Cortex of kidney (tissue), 1 donor: ENCODE results near the gene RGS12.

Experiments used
- DNase-seq: peaks from one replicate; lab custom pipeline; 2025; lab: John Stamatoyannopoulos, UW

Gene RGS12

DNA sequence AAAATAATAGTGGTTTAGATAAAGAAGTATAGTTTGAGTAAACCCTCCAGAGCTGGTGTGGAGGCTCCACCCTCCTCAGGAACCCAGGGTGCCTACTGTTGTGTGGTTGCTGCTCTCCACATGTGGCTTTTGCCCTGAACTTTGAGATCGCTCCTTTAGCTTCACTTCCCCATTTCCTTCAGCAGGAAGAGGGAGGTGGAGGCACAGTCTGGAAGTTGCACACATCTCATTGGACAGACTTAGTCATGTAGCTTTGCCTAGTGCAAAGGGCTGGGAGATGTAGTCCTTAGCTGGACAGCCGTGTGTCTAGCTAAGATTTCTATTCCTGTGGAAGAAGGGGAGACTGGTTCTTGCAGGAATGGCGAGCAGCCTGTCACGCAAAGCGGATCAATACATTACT is 37.9 kb downstream of the RGS12 start:
- no peak for DNase-seq

DNA sequence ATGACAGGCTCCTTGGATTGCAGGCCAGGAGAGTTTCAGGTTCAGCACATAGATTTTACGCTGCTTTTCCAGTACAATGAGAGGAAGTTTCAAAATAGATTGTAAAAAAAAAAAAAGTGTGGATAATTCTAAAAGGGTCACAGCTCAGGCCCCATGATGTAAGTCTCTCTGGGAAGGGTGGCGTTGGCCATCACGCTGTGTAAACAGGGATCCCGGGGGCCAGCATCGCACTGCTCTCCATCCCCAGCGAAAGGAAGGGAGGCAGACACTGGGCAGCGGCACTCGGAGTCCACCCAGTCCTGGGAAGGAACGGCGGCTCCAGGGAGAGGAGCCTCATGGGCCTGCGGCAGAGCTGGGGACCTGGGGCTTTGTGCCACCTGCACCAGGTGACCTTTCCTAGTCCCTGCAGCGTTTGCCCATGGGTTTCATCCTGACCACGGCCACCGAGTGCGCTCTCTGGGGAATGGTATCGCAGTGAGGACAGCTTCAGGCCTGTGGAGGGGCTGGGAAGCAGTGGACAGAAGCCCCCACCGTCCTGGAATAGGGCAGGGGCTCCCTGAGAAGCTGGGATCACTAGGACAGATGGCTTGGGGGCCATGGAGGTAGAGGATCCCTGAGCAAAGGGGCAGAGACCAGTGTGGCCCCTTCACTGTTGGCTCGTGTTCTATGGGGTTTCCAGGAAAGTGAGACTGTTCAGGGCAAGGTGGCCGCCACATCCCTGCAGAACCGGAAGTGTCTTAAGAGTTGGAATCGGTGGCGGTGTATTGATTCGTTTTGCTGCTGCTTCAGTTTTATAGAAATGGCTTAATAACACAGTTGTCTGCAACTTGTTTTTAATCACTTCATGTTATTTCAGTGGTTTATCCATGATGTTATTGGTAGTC is 38.9 kb downstream of the RGS12 start:
- DNase-seq = no peak

DNA sequence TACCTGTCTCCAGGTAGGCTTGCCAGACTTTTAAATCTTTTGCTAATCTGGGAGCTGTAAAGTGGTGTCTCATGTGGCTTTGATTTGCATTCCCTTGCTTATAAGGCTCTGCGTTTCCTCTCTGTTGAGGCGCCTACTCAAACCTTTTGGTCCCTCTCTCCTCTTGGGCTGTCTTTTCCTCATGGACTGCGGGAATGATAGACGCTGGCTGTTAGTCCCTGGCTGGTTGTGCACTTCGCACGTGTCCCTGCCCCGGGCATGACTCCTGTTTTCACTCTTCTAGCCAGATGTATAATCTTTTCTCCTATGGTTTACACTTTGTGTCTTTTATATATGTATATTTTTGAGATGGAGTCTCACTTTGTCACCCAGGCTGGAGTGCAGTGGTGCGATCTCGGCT is 39.7 kb downstream of the RGS12 start:
- no peak for DNase-seq

DNA sequence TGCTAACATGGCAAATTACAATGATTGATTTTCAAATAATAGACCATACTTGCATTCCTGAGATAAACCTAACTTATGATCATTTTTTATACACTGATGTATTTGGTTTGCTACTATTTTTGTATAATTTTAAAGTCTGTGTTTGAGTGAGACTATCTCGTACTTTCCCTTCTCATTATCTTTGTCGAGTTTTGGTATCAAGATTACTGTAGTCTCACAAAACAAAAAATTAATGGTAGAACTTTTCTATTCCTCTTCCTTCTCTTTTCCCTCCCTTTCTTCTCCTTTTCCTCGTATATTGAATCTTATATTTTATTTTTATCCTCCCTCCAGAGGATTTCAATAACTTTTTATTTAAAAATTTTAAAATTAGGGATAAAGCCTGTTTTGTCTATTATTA is 41.5 kb downstream of the RGS12 start:
- no peak for DNase-seq

DNA sequence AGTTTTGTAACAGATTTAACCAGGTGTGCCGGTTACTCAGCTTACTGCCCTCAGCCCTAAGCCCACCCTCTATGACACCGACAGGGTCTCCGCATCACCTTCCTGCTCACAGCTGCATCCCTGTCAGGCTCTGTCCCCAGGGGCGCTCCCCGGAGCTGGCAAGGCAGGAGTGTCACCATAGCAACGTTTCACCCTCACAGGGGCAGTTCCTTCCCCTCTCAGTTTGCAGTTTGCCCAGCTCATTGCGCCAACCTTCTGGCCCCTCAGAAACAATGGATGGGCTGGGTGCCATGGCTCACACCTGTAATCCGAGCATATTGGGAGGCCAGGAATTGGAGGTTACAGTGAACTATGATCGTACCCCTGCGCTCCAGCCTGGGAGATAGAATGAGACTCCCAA is 42.6 kb downstream of the RGS12 start:
- no peak for DNase-seq

DNA sequence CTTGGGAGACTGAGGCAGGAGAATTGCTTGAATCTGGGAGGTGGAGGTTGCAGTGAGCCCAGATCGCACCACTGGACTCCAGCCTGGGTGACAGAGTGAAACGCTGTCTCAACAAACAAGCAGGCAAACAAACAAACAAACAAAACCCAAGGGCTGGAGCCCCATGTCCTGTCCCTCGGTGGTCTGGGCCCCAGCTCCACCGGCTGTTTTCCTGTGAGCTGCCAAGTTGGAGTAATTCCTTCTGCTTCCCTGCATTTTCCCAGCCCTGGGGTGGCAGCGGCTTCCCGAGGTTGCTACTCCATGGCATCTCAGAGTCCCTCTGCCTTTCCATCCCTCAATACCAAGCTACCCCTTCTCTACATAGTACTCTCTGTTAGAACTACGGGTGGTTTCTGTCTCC is 43.2 kb downstream of the RGS12 start:
- DNase-seq = no peak

DNA sequence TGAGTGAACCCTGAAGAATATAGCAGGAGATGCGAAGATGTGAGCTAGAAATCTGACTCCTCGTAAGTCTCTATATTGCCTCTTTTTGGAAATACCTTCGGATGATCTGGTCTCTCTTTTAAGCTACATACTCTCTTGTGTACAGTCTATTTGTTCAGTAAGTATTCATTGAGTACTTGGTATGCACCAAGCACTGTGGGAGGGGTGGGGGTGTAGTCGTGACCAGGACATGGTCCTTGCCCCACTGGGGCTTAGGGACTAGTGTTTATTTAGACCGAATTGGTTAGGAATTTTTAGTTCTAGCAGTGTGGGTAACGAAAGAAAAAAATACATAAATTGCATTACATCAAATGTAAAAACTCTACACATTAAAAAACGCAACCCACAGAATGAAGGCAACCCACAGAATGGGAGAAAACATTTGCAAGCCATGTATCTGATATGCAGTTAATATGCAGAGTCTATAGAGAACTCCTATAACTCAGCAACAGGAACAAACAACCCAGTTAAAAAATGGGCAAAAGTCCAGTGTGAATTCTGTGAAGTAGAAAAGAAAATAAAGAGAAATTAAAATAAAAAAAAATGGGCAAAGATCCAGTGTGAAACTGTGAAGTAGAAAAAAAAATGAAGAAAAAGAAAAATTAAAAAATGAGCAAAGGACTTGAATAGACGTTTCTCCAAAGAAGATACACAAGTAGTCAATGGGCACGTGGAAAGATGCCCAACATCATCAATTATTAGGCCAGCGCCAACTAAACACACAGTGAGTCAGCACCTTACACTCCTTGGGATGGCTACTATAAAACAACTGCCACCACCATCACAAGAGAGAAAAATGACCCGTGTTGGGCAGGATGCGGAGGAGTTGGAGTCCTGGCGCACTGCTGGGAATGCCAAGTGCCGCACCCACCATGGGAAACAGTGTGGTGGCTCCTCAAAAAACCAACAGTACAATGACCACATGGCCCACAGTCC is 43.8 kb downstream of the RGS12 start:
- DNase-seq = no peak

DNA sequence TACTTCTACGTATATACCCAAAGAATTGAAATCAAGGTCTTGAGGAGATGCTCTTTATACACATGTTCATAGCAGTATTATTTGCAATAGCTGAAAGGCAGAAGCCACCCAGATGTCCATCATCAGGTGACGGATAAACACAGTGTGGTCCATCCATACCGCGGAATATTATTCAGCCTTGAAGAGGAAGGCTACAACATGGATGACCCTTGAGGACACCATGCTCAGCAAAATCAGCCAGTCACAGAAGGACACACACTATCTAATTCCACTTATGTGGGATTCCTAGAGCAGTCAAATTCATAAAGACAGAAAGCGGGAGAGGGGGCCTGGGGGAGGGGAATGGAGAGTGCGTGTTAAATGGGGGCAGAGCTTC is 44.5 kb downstream of the RGS12 start:
- DNase-seq = no peak

DNA sequence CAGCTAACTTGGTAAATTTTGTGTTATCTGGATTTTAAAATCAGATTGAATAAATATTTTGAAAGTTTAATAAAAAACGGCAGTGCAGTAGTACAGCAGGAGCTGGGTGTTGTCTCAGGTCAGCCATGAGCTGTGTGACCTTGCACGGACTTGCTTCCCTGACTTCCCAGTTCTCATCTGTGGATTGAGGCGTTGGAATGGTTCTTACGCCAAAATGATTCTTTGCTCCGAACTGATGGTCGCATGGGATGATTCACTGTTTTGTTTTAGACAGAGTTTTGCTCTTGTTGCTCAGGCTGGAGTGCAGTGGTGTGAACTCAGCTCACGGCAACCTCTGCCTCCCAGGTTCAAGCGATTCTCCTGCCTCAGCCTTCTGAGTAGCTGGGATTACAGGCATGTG is 45.0 kb downstream of the RGS12 start:
- DNase-seq = no peak

DNA sequence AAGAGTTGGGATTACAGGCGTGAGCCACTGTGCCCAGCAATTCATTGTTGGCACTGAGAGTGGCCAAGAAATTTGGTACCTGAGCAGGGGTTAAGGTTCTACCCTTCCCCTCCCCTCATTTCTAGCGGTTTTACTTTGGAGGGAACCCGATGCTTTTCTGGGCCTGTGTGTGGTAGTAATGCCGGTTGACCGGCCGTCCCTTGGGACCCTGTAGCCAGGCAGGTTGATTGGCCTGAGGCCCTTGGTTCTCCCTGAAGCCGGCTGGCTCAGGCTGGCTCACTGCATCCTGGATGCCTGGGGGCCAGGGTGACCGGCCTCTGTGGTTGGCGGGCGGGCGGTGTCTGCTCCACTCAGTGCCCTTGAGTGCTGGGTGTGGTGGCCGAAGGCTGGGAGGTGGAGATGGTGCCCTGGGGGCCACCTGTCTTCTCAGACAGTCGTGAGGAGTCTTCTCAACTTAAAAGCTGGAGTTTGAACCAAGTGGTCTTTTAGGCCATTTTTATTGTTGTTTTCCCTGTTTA is 45.6 kb downstream of the RGS12 start:
- DNase-seq = no peak

DNA sequence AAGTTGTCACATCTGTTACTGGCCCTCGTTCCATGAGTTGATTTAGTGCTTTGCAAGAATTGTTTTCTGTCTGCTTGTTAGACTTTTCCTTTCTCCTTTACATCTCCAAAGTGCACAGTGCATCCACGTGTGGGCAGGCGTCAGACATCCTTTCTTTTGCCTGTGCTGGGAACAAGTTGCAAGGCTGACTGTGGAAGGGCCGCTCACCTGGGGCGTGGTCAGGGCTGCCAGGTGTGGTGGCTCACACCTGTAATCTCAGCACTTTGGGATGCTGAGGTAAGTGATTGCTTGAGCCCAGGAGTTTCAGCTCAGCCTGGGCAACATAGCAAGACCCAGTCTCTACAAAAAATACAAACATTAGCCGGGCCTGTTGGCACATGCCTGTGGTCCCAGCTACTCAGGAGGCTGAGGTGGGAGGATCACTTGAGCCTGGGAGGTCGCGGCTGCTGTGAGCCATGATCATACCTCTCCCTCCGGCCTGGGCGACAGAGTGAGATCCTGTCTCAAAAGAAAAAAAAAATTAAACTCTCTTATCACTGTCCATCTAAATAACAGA is 46.2 kb downstream of the RGS12 start:
- DNase-seq = no peak

DNA sequence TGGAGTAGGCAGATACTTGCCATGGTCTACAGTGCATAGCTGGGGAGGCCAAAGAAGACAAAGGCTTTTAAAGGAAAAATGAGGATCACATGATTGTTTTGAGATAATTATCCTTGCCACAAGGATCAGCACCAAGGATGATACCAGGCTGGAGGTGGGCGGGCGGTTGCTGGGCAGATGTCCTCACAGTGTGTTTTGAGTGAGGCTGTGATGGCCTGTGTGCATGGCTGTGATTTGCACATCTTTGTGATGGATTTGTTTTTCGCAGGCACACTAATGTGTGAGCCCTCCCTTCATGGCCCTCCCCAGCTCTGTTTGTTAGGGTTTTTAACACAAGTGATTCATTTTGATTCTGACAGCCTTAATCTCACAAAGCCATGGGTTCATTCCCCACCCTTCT is 46.8 kb downstream of the RGS12 start:
- no peak for DNase-seq

DNA sequence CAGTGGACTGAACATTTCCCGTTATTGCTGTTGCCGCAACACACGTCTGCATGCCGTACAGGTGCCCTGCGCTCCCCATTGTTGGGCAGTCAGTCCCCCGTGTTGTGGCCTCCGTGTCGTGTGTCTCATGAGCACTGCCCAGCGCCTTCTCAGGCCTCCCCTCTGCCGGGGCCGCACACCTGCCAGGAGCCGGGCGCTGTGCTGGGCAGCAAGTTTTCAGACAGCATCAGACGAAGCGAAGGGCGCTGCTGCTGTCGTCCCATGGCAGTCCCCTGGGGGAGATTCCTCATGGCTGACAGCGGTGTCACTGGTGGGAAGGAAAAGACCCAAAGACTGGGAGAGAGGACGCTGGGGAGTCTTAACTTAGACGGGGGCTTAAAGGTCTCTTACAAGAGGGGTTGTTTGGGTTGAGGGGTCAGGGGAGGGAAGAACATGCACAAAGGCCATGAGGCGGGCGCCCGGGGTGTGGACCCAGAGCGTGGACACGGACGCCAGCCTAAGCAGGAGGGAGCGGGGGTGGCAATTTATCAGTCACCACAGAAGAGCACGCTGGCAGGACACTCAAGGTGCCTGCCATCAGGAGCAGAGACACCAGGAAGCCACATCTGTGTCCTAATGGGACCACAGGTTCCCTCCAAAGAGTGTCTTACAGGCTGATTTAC is 47.3 kb downstream of the RGS12 start:
- DNase-seq = no peak

DNA sequence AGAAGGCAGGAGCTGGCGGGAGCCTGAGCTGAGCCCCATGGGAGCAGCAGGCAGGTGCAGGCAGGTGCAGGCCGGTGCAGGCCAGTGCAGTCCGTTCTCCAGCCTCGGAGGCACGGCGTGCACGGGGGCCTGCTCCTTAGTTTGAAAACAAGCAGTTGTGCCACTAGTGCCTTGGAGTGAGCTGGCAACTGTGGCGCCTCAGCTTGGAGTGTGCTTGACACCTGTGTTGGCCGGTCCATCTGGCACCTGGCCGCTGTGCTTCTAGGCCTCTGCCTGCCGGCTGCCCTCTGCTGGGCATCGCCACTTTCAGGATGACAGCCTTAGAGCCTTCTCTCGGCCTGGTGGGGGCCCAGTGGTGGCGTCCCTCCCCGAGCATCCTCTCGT is 47.9 kb downstream of the RGS12 start:
- DNase-seq = no peak

DNA sequence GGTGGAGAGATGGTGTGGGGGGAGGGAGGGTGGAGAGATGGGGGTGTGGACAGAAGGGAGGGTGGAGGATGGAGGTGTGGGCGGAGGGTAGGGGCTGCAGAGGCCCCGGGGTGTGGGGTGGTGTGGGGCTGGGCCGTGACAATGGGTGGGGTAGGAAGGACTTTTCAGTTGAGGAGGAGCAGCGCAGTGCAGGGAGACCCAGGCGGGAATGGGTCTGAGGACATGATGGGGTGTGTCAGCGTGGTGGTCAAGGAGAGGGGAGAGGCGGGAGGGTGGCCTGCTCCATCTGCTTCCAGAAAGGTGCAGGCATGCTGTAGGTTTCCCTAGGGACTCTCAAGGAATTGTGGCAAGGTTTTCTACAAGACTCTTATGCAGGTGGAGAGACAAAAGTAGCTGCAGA is 48.9 kb downstream of the RGS12 start:
- DNase-seq = no peak

DNA sequence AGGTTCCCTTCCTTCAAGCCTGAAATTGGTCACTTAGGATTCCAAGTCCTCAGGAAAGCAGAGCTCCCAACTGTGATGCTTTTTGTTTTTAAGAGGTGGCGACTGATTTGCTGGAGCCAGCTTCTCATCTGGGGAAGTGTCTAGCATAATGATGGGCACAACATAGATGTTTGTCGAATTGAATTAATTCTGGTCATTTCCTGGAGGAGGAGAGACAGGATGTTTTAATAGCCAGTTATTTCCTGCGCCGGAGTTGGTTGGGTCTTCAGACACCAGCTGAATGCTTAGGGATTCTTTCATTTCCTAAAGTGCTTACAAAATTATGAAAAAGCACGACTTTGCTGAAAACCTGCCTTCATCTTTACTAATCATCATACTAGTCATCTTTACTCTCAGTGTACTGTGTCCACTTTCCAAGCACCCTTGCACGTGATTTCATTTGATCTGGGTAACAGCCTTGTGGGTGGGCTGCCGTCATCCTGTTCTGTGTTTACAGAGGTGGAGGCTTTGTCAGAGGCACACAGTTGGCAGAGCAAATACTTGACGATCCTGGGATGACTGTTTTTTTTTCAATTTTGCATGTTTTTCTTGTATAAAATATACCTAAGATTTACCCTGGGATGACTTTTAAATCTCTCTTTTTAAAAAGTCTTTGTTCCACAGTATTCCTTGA is 49.5 kb downstream of the RGS12 start:
- DNase-seq = no peak
